Esophagus squamous epithelium (tissue), 4 donors: ENCODE results near the gene LILRB5.

Experiments
- POLR2A ChIP-seq, 4 donors: fragments of 450-650 bp; IDR thresholded peaks; one replicate each; pipeline ENCODE4 v1.6.1; 2017; ENCODE audit warnings: antibody characterized with exemption in 4 of 4, mild to moderate bottlenecking in 4 of 4, moderate library complexity in 3 of 4
- TF ChIP-seq, protein P1 (sequence below), 6 experiments: fragments of 450-650 bp in 4 of 6; fragments of 200-600 bp in 2 of 6; sonication (generic) in 2 of 6; IDR thresholded peaks; one replicate each; pipeline ENCODE4 v1.5.1; 2016 to 2019; ENCODE audit warnings: antibody characterized with exemption in 6 of 6, mild to moderate bottlenecking in 4 of 6, moderate library complexity in 4 of 6

DNA sequence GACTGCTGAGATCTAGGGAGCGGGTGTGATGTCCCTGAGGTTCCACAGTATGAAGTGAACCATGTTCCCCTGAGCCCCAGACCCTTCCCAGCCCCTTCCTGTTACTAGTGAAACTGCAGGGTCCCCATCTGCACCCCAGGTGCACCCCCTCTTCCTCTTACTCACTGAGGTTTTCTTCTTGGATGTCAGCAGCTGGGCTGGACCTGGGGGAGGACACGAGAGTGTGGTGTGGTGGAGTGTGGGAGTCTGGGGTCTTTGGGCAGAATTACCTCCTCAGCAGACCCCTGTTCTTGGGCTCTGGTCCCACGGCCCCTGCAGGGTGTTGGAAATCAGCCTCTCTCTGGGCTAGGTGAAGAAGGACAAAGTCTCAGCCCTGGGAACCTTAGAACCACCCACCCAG lies 11.1 kb downstream of the LILRB5 start:
- TF ChIP-seq, protein P1, sequence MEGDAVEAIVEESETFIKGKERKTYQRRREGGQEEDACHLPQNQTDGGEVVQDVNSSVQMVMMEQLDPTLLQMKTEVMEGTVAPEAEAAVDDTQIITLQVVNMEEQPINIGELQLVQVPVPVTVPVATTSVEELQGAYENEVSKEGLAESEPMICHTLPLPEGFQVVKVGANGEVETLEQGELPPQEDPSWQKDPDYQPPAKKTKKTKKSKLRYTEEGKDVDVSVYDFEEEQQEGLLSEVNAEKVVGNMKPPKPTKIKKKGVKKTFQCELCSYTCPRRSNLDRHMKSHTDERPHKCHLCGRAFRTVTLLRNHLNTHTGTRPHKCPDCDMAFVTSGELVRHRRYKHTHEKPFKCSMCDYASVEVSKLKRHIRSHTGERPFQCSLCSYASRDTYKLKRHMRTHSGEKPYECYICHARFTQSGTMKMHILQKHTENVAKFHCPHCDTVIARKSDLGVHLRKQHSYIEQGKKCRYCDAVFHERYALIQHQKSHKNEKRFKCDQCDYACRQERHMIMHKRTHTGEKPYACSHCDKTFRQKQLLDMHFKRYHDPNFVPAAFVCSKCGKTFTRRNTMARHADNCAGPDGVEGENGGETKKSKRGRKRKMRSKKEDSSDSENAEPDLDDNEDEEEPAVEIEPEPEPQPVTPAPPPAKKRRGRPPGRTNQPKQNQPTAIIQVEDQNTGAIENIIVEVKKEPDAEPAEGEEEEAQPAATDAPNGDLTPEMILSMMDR (IDR thresholded peaks at IDR 0.05) = no peak
- no peak for TF ChIP-seq POLR2A (IDR thresholded peaks at IDR 0.05)
